ENCODE data around the gene CCSER1. TPM values are rescaled to one million over a fixed set of nuclear protein-coding genes. Genes with fewer than 3 reads are reported as not detected.

CCSER1 gene
- total and polyA plus RNA-seq, 2 of the 8 experiments (the other 6 are each of a cell fraction or from before 2014, with no cell fraction given), result 0.26 to 0.84 TPM

DNA sequence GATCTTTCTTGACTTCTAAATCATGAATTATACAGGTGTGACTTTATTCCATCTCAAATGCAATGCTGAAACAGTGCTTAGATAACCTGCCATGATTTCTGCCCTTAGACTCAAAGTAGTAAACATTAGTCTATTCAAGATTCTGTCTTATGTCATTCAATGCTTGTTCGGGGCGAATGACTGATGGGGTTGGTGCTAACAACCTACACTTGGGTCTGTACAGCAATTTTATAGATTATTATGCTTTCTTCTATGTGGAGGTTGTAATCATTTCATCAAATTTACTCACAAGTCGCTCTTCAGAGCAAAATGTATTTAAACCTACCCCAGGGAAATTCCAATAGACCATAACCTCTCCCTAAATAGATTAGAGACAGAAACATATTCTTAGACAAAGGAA, 1155.0 kb downstream of the CCSER1 start (continued):
- TF ChIP-seq RBBP5 (IDR thresholded peaks at IDR 0.05; ENCODE audit: borderline replicate concordance, low read depth, low read length) (no peak), TCF12 (IDR thresholded peaks at IDR 0.05; ENCODE audit: low read depth, low read length) (no peak), EGR1 (IDR thresholded peaks at IDR 0.05; ENCODE audit: borderline replicate concordance, low read depth, low read length) (no peak), HDAC6 (IDR thresholded peaks at IDR 0.05; ENCODE audit: low read depth, low read length) (no peak), SAP30 (IDR thresholded peaks at IDR 0.05; ENCODE audit: insufficient read depth, insufficient replicate concordance, low read length) (no peak), TEAD4 (IDR thresholded peaks at IDR 0.05; ENCODE audit: low read depth, low read length) (no peak)
- TF ChIP-seq, protein P1, sequence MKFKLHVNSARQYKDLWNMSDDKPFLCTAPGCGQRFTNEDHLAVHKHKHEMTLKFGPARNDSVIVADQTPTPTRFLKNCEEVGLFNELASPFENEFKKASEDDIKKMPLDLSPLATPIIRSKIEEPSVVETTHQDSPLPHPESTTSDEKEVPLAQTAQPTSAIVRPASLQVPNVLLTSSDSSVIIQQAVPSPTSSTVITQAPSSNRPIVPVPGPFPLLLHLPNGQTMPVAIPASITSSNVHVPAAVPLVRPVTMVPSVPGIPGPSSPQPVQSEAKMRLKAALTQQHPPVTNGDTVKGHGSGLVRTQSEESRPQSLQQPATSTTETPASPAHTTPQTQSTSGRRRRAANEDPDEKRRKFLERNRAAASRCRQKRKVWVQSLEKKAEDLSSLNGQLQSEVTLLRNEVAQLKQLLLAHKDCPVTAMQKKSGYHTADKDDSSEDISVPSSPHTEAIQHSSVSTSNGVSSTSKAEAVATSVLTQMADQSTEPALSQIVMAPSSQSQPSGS (IDR thresholded peaks at IDR 0.05; ENCODE audit: low read length), result no peak
- TF ChIP-seq, protein P2, sequence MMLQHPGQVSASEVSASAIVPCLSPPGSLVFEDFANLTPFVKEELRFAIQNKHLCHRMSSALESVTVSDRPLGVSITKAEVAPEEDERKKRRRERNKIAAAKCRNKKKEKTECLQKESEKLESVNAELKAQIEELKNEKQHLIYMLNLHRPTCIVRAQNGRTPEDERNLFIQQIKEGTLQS (IDR thresholded peaks at IDR 0.05; ENCODE audit: insufficient read depth, low read depth, low read length), result no peak
